ENCODE data around the gene HPS5.

DNA sequence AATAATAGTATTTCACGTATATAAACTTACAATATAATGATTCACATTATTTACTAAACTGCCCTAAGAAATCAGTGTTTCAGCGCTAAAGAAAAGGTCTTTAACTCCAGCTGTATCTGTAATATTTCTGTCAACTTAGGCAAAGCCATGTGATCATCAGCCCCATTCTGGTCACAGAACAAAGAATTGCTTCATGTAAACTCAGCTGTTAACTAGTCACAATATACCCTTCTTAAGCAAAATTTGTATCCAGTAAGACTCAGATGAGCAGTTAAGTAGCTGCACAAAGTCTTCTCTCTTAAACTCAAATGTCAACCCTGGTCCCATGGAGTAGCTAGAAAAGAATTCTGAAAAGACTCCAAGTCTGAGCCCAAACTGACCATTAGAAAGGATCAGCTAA lies 26.6 kb downstream of the HPS5 start:
- no peak for TF ChIP-seq POLR2A (IDR thresholded peaks at IDR 0.05)
- TF ChIP-seq, protein P1, sequence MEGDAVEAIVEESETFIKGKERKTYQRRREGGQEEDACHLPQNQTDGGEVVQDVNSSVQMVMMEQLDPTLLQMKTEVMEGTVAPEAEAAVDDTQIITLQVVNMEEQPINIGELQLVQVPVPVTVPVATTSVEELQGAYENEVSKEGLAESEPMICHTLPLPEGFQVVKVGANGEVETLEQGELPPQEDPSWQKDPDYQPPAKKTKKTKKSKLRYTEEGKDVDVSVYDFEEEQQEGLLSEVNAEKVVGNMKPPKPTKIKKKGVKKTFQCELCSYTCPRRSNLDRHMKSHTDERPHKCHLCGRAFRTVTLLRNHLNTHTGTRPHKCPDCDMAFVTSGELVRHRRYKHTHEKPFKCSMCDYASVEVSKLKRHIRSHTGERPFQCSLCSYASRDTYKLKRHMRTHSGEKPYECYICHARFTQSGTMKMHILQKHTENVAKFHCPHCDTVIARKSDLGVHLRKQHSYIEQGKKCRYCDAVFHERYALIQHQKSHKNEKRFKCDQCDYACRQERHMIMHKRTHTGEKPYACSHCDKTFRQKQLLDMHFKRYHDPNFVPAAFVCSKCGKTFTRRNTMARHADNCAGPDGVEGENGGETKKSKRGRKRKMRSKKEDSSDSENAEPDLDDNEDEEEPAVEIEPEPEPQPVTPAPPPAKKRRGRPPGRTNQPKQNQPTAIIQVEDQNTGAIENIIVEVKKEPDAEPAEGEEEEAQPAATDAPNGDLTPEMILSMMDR (IDR thresholded peaks at IDR 0.05) = no peak
